Fibroblast of pulmonary artery (primary cell): ENCODE results near the gene MBP.

Experiments
- DNase-seq: peaks from one replicate; pipeline ENCODE4 v3.0.0-alpha.2; 2010; ENCODE audit warnings: low read depth
- H3K4me3 ChIP-seq: replicated peaks from 2 replicates; pipeline ENCODE4 v1.5.1; 2011; ENCODE audit warnings: low read depth, mild to moderate bottlenecking, control low read depth, low read length, moderate library complexity
- TF ChIP-seq, protein P1 (sequence below): IDR thresholded peaks from 2 replicates; pipeline ENCODE4 v1.5.1; 2011; ENCODE audit warnings: mild to moderate bottlenecking, control low read depth, low read length, inconsistent platforms; ENCODE audit errors: missing control alignments

MBP gene

DNA sequence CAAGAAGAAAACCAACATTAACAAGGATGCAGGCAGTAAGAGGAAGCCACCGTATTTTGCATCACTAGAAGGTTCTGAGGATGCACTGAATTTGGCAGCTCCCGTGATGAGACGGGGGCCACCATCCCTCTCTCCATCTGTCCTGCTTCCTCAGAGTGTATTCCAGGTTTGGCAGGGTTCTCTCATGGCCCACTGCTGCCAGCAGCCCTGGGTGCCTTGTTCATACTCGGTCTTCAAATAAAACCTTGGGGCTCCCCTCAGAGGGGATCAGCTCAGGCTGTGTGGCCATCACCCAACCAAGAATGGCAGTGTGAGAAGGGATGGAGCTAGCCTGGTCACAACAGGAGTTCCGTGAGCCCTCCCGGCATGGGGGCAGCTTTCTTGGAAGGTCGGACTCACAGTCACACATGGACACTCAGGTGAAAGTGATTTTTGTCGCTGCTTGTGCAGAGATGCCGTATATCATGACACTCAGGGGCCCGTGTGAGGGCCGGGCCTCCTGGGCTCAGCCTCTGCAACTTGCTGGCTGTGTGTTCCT, 12.8 kb upstream of the MBP start:
- no peak overlapping the region for H3K4me3 ChIP-seq
- DNase-seq: no peak
- TF ChIP-seq, protein P1, sequence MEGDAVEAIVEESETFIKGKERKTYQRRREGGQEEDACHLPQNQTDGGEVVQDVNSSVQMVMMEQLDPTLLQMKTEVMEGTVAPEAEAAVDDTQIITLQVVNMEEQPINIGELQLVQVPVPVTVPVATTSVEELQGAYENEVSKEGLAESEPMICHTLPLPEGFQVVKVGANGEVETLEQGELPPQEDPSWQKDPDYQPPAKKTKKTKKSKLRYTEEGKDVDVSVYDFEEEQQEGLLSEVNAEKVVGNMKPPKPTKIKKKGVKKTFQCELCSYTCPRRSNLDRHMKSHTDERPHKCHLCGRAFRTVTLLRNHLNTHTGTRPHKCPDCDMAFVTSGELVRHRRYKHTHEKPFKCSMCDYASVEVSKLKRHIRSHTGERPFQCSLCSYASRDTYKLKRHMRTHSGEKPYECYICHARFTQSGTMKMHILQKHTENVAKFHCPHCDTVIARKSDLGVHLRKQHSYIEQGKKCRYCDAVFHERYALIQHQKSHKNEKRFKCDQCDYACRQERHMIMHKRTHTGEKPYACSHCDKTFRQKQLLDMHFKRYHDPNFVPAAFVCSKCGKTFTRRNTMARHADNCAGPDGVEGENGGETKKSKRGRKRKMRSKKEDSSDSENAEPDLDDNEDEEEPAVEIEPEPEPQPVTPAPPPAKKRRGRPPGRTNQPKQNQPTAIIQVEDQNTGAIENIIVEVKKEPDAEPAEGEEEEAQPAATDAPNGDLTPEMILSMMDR: no peak

DNA sequence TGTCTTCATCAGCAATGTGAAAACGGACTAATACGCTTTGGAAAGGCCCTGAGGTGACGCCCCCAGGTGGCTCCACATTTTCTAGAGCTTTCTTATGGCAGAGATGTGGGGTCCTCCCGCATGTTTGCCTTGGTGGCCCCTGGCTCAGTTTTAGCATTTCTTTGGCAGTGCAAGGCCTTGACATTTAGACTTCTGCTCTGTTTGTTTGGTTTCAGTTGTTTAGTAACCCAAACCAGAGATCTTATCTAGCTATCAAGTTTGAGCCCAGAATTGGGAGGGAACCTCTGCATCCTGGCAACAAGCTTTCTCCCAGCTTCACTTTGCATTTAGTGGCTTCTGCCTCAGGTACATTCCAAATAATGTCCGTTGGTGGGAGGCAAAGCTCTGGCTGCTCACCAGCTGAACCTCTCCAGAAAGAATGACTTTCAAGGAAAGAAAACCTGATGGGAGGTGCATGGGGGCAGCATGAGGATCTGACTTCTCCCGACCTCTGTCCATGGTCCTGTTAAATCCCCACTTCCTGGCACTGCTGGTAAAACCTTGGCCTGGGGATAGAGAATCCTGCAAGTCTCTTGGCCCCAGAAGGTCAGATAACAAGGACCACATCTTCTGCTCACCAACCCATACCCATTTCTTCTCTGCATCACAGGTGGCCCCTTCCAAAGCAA, 12.0 kb upstream of the MBP start:
- no peak for DNase-seq

DNA sequence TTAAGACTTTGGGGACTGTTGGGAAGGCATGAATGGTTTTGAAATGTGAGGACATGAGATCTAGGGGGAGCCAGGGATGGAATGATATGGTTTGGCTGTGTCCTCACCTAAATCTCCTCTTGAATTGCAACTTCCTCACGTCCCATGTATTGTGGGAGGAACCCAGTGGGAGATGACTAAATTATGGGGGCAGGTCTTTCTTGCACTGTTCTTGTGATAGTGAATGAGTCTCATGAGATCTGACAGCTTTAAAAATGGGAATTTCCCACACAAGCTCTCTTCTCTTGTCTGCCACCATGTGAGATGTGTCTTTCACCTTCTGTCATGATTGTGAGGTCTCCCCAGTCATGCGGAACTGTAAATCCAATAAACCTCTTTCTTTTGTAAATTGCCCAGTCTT, 11.5 kb upstream of the MBP start:
- no peak for DNase-seq
- TF ChIP-seq, protein P1: no peak
- no peak overlapping the region for H3K4me3 ChIP-seq

More for the DNA sequence above, 12.0 kb upstream of the MBP start:
- TF ChIP-seq, protein P1: no peak
- no peak overlapping the region for H3K4me3 ChIP-seq

DNA sequence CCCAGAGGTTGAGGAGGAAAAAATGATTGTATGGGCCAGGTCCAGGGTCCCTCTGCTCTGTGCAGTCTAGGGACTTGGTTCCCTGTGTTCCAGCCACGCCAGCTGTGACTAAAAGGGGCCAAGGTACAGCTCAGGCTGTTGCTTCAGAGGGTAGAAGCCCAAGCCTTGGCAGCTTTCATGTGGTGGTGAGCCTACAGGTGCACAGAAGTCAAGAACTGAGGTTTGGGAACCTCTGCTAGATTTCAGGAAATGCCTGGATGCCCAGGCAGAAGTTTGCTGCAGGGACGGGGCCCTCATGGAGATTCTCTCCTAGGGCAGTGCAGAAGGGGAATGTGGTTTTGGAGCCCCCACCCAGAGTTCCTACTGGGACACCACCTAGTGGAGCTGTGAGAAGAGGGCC, 10.6 kb upstream of the MBP start:
- no peak overlapping the region for H3K4me3 ChIP-seq
- DNase-seq: no peak
- TF ChIP-seq, protein P1: no peak

DNA sequence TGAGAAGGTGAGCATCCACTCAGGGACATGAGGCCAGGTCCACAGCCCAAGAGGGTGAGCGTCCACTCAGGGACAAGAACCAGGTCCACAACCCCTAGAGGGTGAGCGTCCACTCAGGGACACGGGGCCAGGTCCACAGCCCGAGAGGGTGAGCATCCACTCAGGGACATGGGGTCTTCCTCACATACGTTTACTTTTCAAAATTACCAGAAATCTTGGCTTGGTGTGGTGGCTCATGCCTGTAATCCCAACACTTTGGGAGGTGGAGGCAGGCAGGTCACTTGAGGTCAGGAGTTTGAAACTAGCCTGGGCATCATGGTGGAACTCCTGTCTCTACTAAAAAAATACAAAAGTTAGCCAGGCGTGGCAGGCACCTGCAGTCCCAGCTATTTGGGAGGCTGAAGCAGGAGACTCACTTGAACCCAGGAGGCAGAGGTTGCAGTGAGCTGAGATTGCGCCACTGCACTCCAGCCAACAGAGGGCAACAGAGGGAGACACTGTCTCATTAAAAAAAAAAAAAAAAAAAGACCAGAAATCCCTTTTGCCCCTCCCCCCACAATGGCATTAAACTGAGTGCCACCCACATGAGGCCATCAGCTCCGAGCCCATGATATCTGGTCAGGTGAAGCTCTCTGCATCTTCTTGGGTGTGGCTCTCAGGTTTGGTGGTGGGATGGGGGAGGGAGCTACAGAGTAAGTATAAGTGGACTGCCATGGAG, 9.0 kb upstream of the MBP start:
- no peak overlapping the region for H3K4me3 ChIP-seq
- no peak for DNase-seq
- TF ChIP-seq, protein P1: peak; percentile 13

DNA sequence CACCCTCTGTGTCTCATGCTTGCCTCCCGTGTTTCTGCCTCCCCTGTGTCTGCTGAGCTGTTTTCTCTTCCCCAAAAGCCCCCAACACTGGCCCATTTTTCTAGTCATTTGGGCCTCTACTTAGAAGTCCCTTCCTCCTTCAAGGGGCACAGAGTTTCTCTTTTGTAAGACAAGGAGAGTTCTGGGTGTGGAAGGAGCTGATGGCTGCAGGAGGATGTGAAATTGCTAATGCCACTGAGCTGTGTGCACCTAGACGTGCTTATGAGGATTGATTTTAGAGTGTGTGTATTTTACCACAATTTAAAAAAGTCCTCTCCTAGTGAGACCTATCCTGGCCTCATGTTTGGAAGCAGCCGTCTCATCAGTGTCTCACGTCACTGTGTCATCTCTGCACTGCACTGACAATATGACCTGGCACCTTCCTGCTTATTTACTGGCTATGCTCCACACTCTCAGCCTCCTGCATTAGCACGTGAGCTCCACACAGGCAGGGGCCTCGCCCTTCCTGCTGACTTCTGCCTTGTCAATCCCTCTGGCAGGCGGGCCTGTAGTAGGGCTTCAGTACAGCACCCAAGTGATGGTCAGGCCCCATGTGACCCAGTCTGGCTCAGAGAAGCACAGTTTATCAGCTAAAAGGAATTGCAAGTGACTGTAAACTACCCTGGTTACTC, 8.0 kb upstream of the MBP start:
- H3K4me3 ChIP-seq: no peak overlapping the region
- TF ChIP-seq, protein P1: no peak
- no peak for DNase-seq
